ENCODE data around the gene ERN2. TPM values are rescaled to one million over a fixed set of nuclear protein-coding genes. Genes with fewer than 3 reads are reported as not detected.

Gene ERN2
- total and polyA plus RNA-seq, 2 donors from 2014 or later: not detected

GRCh38 chr16:23676924-23677480, 36.0 kb downstream of the ERN2 start:
- no peaks in the 10 kb centered on the region for H3K27me3 ChIP-seq (ENCODE audit: control insufficient read depth, insufficient read depth, low read length)
- DNase-seq (no peak), FAIRE-seq (no peak)
- peaks cover 0 to 7% (median 0%) of the 10 kb centered on the region in 3 donors for H3K4me1 ChIP-seq (ENCODE audit: control insufficient read depth in 2 of 3, insufficient read depth in 2 of 3, low read depth in 1 of 3, low read length in 3 of 3)
- H3K9ac ChIP-seq (ENCODE audit: low read length in 3 of 3): no peak overlapping the region
- H3K4me3 ChIP-seq (ENCODE audit: low read length in 3 of 3): no peak overlapping the region
- H3K36me3 ChIP-seq (ENCODE audit: control insufficient read depth in 2 of 3, insufficient read depth in 3 of 3, low read length in 3 of 3): peaks cover 0 to 15% (median 4%) of the 10 kb centered on the region in 3 donors
- intact Hi-C loops (cut with DNase I): no loop called here
- H3K9me3 ChIP-seq (ENCODE audit: control insufficient read depth in 2 of 3, insufficient read depth in 1 of 3, low read length in 3 of 3): no peaks in the 10 kb centered on the region
- TF ChIP-seq, protein P1, sequence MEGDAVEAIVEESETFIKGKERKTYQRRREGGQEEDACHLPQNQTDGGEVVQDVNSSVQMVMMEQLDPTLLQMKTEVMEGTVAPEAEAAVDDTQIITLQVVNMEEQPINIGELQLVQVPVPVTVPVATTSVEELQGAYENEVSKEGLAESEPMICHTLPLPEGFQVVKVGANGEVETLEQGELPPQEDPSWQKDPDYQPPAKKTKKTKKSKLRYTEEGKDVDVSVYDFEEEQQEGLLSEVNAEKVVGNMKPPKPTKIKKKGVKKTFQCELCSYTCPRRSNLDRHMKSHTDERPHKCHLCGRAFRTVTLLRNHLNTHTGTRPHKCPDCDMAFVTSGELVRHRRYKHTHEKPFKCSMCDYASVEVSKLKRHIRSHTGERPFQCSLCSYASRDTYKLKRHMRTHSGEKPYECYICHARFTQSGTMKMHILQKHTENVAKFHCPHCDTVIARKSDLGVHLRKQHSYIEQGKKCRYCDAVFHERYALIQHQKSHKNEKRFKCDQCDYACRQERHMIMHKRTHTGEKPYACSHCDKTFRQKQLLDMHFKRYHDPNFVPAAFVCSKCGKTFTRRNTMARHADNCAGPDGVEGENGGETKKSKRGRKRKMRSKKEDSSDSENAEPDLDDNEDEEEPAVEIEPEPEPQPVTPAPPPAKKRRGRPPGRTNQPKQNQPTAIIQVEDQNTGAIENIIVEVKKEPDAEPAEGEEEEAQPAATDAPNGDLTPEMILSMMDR (IDR thresholded peaks at IDR 0.05; ENCODE audit: borderline replicate concordance, extremely low read depth, insufficient read depth): no peak
- H3K27ac ChIP-seq (ENCODE audit: low read depth in 2 of 2, low read length in 2 of 2): no peak overlapping the region

DNA sequence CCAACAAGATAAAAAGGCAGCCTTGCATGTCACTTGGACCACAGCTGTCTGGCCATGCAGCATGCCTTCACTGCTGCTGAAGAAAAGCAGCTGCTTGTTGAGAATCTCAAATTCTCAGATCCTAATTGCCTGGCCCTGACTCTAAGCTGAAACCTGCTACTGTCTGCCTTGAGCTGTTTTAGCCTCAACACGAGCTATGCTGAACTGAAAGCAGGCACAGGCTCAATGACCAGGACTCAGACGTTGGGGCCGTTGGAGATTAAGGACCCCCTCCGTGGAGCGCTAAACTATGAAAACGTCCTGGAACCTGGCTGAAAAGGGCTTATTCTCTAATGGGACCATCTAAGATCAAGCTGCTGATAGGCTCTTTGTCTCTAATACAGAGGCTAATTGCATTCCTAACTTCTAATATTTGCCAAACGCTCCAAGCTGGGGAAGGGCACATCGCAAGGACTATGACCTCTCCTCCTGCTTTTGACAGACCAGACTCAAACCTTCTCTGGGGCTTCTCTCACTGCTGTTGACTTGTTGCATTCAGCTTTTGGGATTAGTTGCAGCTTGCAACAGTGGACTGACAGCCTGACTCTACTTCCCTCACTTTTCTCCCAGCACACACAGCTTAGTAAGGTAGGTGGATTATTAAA, 38.9 kb downstream of the ERN2 start:
- H3K36me3 ChIP-seq (ENCODE audit: control insufficient read depth in 2 of 3, insufficient read depth in 3 of 3, low read length in 3 of 3): peaks cover 2 to 16% (median 9%) of the 10 kb centered on the region in 3 donors
- no peak overlapping the region for H3K9ac ChIP-seq (ENCODE audit: low read length in 3 of 3)
- H3K27me3 ChIP-seq (ENCODE audit: control insufficient read depth, insufficient read depth, low read length): no peaks in the 10 kb centered on the region
- DNase-seq: peak in 2 of 5 donors; percentile 18 to 56
- no peak overlapping the region for H3K4me3 ChIP-seq (ENCODE audit: low read length in 3 of 3)
- H3K9me3 ChIP-seq (ENCODE audit: control insufficient read depth in 2 of 3, insufficient read depth in 1 of 3, low read length in 3 of 3): no peaks in the 10 kb centered on the region
- no peak overlapping the region for H3K27ac ChIP-seq (ENCODE audit: low read depth in 2 of 2, low read length in 2 of 2)
- TF ChIP-seq, protein P1 (IDR thresholded peaks at IDR 0.05; ENCODE audit: borderline replicate concordance, extremely low read depth, insufficient read depth): no peak
- intact Hi-C loops (cut with DNase I): no loop called here
- peaks cover 0 to 6% (median 0%) of the 10 kb centered on the region in 3 donors for H3K4me1 ChIP-seq (ENCODE audit: control insufficient read depth in 2 of 3, insufficient read depth in 2 of 3, low read depth in 1 of 3, low read length in 3 of 3)
- FAIRE-seq: no peak

- no peak overlapping the region for H3K9ac ChIP-seq (ENCODE audit: low read length in 3 of 3)
- H3K4me3 ChIP-seq (ENCODE audit: low read length in 3 of 3): no peak overlapping the region
- intact Hi-C loops (cut with DNase I): no loop called here
- H3K9me3 ChIP-seq (ENCODE audit: control insufficient read depth in 2 of 3, insufficient read depth in 1 of 3, low read length in 3 of 3): no peaks in the 10 kb centered on the region
- no peak overlapping the region for H3K27ac ChIP-seq (ENCODE audit: low read depth in 2 of 2, low read length in 2 of 2)
- H3K4me1 ChIP-seq (ENCODE audit: control insufficient read depth in 2 of 3, insufficient read depth in 2 of 3, low read depth in 1 of 3, low read length in 3 of 3): no peaks in the 10 kb centered on the region
- peaks cover 8 to 54% (median 35%) of the 10 kb centered on the region in 3 donors for H3K36me3 ChIP-seq (ENCODE audit: control insufficient read depth in 2 of 3, insufficient read depth in 3 of 3, low read length in 3 of 3)
- FAIRE-seq: no peak
- no peaks in the 10 kb centered on the region for H3K27me3 ChIP-seq (ENCODE audit: control insufficient read depth, insufficient read depth, low read length)
- no peak for DNase-seq
- TF ChIP-seq, protein P1 (IDR thresholded peaks at IDR 0.05; ENCODE audit: borderline replicate concordance, extremely low read depth, insufficient read depth): no peak
Measured at GRCh38 chr16:23670137-23670776, 42.8 kb downstream of the ERN2 start.

All from kidney (tissue), 14 donors.